ENCODE data around the gene CDK5RAP3.

GRCh38 chr17:48011405-48012150 is 40.7 kb downstream of the CDK5RAP3 start:
- TF ChIP-seq POLR2A (IDR thresholded peaks at IDR 0.05; ENCODE audit: low read depth, low read length) = no peak
- TF ChIP-seq POLR2AphosphoS5 (IDR thresholded peaks at IDR 0.05; ENCODE audit: low read depth, low read length) = no peak
- no peak for TF ChIP-seq TAF1 (IDR thresholded peaks at IDR 0.05; ENCODE audit: borderline replicate concordance, low read depth, low read length)
